ENCODE measurements around the gene PKNOX2.
"Not testable (repeated sequence)": the region's sequence is repeated elsewhere in the genome, so short reads cannot be mapped to it uniquely, and the experiment has no call there.

PKNOX2 gene

GRCh38 chr11:125211191-125211947, 46.8 kb downstream of the PKNOX2 start:
- no peak for DNase-seq

- no peak for DNase-seq
Measured at GRCh38 chr11:125211948-125212340, 47.4 kb downstream of the PKNOX2 start.

GRCh38 chr11:125214601-125215565, 50.3 kb downstream of the PKNOX2 start:
- no peak for DNase-seq

GRCh38 chr11:125215976-125216375, 51.4 kb downstream of the PKNOX2 start:
- no peak for DNase-seq

- DNase-seq: no peak
Measured at GRCh38 chr11:125218336-125218735, 53.8 kb downstream of the PKNOX2 start.

GRCh38 chr11:125221461-125221860, 56.9 kb downstream of the PKNOX2 start:
- DNase-seq: no peak

- DNase-seq: no peak
Measured at GRCh38 chr11:125222494-125222893, 57.9 kb downstream of the PKNOX2 start.

GRCh38 chr11:125223161-125223560, 58.6 kb downstream of the PKNOX2 start:
- DNase-seq: not testable (repeated sequence)

GRCh38 chr11:125223901-125224361, 59.4 kb downstream of the PKNOX2 start:
- peak in 1 of 2 experiments; percentile 3 for DNase-seq

GRCh38 chr11:125224391-125225021, 60.0 kb downstream of the PKNOX2 start:
- DNase-seq: no peak

- DNase-seq: no peak
Measured at GRCh38 chr11:125225401-125225800, 60.9 kb downstream of the PKNOX2 start.

GRCh38 chr11:125226031-125226430, 61.5 kb downstream of the PKNOX2 start:
- DNase-seq: no peak

- DNase-seq: no peak
Measured at GRCh38 chr11:125226706-125227105, 62.2 kb downstream of the PKNOX2 start.

GRCh38 chr11:125227151-125227550, 62.6 kb downstream of the PKNOX2 start:
- no peak for DNase-seq

GRCh38 chr11:125228445-125228844, 63.9 kb downstream of the PKNOX2 start:
- DNase-seq: no peak

- DNase-seq: no peak
Measured at GRCh38 chr11:125228993-125229392, 64.4 kb downstream of the PKNOX2 start.

GRCh38 chr11:125229916-125230315, 65.4 kb downstream of the PKNOX2 start:
- no peak for DNase-seq

- DNase-seq: no peak
Measured at GRCh38 chr11:125233116-125233515, 68.6 kb downstream of the PKNOX2 start.

- DNase-seq: no peak
Measured at GRCh38 chr11:125233736-125234275, 69.3 kb downstream of the PKNOX2 start.

- no peak for DNase-seq
Measured at GRCh38 chr11:125235071-125235471, 70.5 kb downstream of the PKNOX2 start.

GRCh38 chr11:125236072-125236825, 71.7 kb downstream of the PKNOX2 start:
- no peak for DNase-seq
